ENCODE measurements around the gene TBXAS1.

DNA sequence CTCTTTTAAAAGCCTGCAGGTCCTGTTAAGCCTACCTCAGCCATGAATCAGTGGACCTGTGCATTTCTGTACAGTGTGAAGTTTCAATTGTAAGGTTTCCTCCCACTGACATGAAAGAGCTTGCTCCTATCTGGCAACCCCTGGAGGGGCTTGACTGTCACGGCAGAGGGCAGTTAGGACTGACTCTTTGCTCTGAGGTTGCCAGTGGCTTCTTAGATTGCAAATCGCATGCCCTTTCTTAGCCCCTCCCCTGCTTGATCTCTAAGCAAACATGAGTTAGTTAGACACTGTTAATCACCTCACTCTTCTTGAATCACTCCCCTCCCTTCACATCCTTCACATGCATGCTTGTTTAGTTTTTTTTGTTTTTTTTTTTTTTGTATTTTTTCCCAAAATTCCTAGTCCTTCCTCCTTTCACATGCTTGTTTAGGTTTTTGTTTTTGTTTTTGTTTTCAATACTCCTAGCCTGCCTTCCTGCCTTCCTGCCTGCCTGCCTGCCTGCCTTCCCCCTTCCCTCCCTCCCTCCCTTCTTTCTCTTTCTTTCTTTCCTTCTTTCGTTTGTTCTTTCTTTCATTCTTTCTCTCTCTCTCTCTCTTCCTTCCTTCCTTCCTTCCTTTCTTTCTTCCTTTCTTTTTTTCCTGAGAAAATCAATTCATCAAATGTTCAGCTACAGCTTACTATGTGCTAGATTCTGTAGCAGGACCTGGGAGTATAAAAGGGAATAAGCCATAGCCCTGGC, 45.2 kb upstream of the TBXAS1 start:
- no peak for TF ChIP-seq EP300 (IDR thresholded peaks at IDR 0.05)
- TF ChIP-seq, protein P1, sequence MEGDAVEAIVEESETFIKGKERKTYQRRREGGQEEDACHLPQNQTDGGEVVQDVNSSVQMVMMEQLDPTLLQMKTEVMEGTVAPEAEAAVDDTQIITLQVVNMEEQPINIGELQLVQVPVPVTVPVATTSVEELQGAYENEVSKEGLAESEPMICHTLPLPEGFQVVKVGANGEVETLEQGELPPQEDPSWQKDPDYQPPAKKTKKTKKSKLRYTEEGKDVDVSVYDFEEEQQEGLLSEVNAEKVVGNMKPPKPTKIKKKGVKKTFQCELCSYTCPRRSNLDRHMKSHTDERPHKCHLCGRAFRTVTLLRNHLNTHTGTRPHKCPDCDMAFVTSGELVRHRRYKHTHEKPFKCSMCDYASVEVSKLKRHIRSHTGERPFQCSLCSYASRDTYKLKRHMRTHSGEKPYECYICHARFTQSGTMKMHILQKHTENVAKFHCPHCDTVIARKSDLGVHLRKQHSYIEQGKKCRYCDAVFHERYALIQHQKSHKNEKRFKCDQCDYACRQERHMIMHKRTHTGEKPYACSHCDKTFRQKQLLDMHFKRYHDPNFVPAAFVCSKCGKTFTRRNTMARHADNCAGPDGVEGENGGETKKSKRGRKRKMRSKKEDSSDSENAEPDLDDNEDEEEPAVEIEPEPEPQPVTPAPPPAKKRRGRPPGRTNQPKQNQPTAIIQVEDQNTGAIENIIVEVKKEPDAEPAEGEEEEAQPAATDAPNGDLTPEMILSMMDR (IDR thresholded peaks at IDR 0.05), result no peak
- TF ChIP-seq POLR2AphosphoS5 (IDR thresholded peaks at IDR 0.05), result no peak
- no peak for TF ChIP-seq POLR2A (IDR thresholded peaks at IDR 0.05)
